HEK293 (cell line): ENCODE results near the gene IP6K3.

Source experiments
- CTCF ChIA-PET: fragments of 350-600 bp; formaldehyde crosslinking; extraction: SDS; loops from one replicate; lab custom pipeline; 2021; ENCODE audit warnings: antibody characterized with exemption; lab: Yijun Ruan, JAX
- POLR2A ChIA-PET: fragments of 300-600 bp; formaldehyde crosslinking; extraction: SDS; loops from one replicate; lab custom pipeline; 2020; ENCODE audit warnings: antibody characterized with exemption, inconsistent platforms; lab: Yijun Ruan, JAX
- H3K27ac ChIP-seq: fragments of 200-500 bp; sonication (Bioruptor generic); 2 replicates; pipeline ENCODE4 v1.5.1; 2014; ENCODE audit warnings: low read depth, low read length, control low read depth, inconsistent platforms; ENCODE audit errors: extremely low read depth
- H3K36me3 ChIP-seq, 2 experiments: fragments of 200-500 bp in 1 of 2; sonication (Bioruptor generic) in 1 of 2; 1 replicate in 1 of 2; 2 replicates in 1 of 2; pipeline ENCODE4 v1.5.1; 2014 to 2017; ENCODE audit warnings: inconsistent platforms in 2 of 2, low read length in 2 of 2; ENCODE audit not compliant: control insufficient read depth in 2 of 2, insufficient read depth in 1 of 2
- H3K4me1 ChIP-seq: fragments of 200-500 bp; sonication (Bioruptor generic); 2 replicates; pipeline ENCODE4 v1.5.1; 2014; ENCODE audit warnings: mild to moderate bottlenecking, low read length, inconsistent platforms; ENCODE audit not compliant: control insufficient read depth, insufficient read depth
- H3K4me3 ChIP-seq: 2 replicates; pipeline ENCODE4 v1.5.1; 2011; ENCODE audit warnings: low read depth, mild to moderate bottlenecking, control low read depth, low read length, moderate library complexity
- H3K9me3 ChIP-seq: fragments of 200-500 bp; sonication (Bioruptor generic); 2 replicates; pipeline ENCODE4 v1.5.1; 2014; ENCODE audit warnings: low read depth, low read length, inconsistent platforms; ENCODE audit not compliant: control insufficient read depth, insufficient read depth
- KLF7 ChIP-seq: fragments of 450-650 bp; formaldehyde crosslinking; IDR thresholded peaks from 2 replicates; pipeline ENCODE4 v1.5.1; 2016; ENCODE audit warnings: missing biosample characterization, missing genetic modification characterization, borderline replicate concordance
- KLF9 ChIP-seq: fragments of 450-650 bp; formaldehyde crosslinking; IDR thresholded peaks from 2 replicates; pipeline ENCODE4 v1.5.1; 2016; ENCODE audit warnings: missing biosample characterization, missing genetic modification characterization, low read depth
- REPIN1 ChIP-seq: fragments of 450-650 bp; formaldehyde crosslinking; IDR thresholded peaks from 2 replicates; pipeline ENCODE4 v1.5.1; 2017; ENCODE audit warnings: missing biosample characterization, missing genetic modification characterization, low read depth
- ZNF221 ChIP-seq: fragments of 450-650 bp; formaldehyde crosslinking; IDR thresholded peaks from 2 replicates; pipeline ENCODE4 v1.5.1; 2017; ENCODE audit warnings: missing biosample characterization, missing genetic modification characterization, borderline replicate concordance
- ZNF223 ChIP-seq: fragments of 450-650 bp; formaldehyde crosslinking; IDR thresholded peaks from 2 replicates; pipeline ENCODE4 v1.5.1; 2016; ENCODE audit warnings: missing biosample characterization, missing genetic modification characterization
- ZNF23 ChIP-seq: fragments of 450-650 bp; formaldehyde crosslinking; IDR thresholded peaks from 2 replicates; pipeline ENCODE4 v1.5.1; 2016; ENCODE audit warnings: missing biosample characterization, missing genetic modification characterization, borderline replicate concordance
- ZNF292 ChIP-seq: fragments of 450-650 bp; formaldehyde crosslinking; IDR thresholded peaks from 2 replicates; pipeline ENCODE4 v1.5.1; 2016; ENCODE audit warnings: low read depth, missing biosample characterization, missing genetic modification characterization, borderline replicate concordance
- ZNF473 ChIP-seq: fragments of 450-650 bp; formaldehyde crosslinking; IDR thresholded peaks from 2 replicates; pipeline ENCODE4 v1.5.1; 2017; ENCODE audit warnings: missing biosample characterization, missing genetic modification characterization
- ZNF561 ChIP-seq: fragments of 450-650 bp; IDR thresholded peaks from 2 replicates; pipeline ENCODE4 v1.5.1; 2018; ENCODE audit warnings: missing biosample characterization, missing genetic modification characterization, borderline replicate concordance
- ZNF610 ChIP-seq: fragments of 450-650 bp; formaldehyde crosslinking; IDR thresholded peaks from 2 replicates; pipeline ENCODE4 v1.5.1; 2016; ENCODE audit warnings: missing biosample characterization, missing genetic modification characterization, borderline replicate concordance
- ZNF626 ChIP-seq: fragments of 450-650 bp; sonication (Bioruptor Pico); formaldehyde crosslinking; IDR thresholded peaks from 2 replicates; pipeline ENCODE4 v1.5.1; 2018; ENCODE audit warnings: missing biosample characterization, missing genetic modification characterization, inconsistent platforms
- ZNF660 ChIP-seq: fragments of 450-650 bp; IDR thresholded peaks from 2 replicates; pipeline ENCODE4 v1.5.1; 2018; ENCODE audit warnings: missing biosample characterization, mild to moderate bottlenecking, missing genetic modification characterization
- ZSCAN30 ChIP-seq: fragments of 450-650 bp; IDR thresholded peaks from 2 replicates; pipeline ENCODE4 v1.5.1; 2018; ENCODE audit warnings: missing biosample characterization, mild to moderate bottlenecking, missing genetic modification characterization, moderate library complexity
- TF ChIP-seq, protein P1 (sequence below): fragments of 450-650 bp; formaldehyde crosslinking; IDR thresholded peaks from 2 replicates; pipeline ENCODE4 v1.5.1; 2017; ENCODE audit warnings: missing biosample characterization, missing genetic modification characterization
- TF ChIP-seq, protein P2 (sequence below): fragments of 450-650 bp; formaldehyde crosslinking; IDR thresholded peaks from 2 replicates; pipeline ENCODE4 v1.5.1; 2016; ENCODE audit warnings: missing biosample characterization, missing genetic modification characterization
- TF ChIP-seq, protein P3 (sequence below): fragments of 450-650 bp; formaldehyde crosslinking; IDR thresholded peaks from 2 replicates; pipeline ENCODE4 v1.5.1; 2016; ENCODE audit warnings: missing biosample characterization, missing genetic modification characterization
- TF ChIP-seq, protein P4 (sequence below): fragments of 450-650 bp; formaldehyde crosslinking; IDR thresholded peaks from 2 replicates; pipeline ENCODE4 v1.5.1; 2016; ENCODE audit warnings: missing biosample characterization, missing genetic modification characterization, low read depth

Gene IP6K3

DNA sequence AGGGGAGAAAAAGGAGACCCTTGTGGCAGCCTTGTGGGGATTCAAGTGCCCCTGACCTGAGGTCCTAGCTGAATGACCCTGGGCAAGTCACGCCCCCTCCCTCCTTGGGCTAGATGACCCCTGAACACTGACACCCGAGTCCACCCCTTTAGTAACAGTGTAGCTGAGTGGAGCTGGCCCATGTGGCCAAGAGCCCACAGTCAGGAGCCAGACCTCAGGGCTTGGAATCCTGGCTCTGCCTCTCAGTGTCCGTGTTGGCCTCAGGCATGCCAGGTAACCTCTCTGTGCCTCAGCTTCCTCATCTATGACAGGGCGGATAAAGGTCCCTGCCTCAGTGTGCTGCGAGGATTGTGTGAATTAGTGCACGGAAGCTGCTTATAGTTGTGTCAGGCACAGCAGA lies 14.3 kb downstream of the IP6K3 start (continued):
- TF ChIP-seq ZNF23: no peak
- TF ChIP-seq ZNF610 (tag by site-specific recombination): no peak
- TF ChIP-seq, protein P1, sequence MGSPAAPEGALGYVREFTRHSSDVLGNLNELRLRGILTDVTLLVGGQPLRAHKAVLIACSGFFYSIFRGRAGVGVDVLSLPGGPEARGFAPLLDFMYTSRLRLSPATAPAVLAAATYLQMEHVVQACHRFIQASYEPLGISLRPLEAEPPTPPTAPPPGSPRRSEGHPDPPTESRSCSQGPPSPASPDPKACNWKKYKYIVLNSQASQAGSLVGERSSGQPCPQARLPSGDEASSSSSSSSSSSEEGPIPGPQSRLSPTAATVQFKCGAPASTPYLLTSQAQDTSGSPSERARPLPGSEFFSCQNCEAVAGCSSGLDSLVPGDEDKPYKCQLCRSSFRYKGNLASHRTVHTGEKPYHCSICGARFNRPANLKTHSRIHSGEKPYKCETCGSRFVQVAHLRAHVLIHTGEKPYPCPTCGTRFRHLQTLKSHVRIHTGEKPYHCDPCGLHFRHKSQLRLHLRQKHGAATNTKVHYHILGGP: no peak
- TF ChIP-seq ZNF473 (tag by site-specific recombination): no peak
- TF ChIP-seq KLF7 (tag by site-specific recombination): no peak
- no peak for TF ChIP-seq ZNF221 (tag by site-specific recombination)
- TF ChIP-seq, protein P2, sequence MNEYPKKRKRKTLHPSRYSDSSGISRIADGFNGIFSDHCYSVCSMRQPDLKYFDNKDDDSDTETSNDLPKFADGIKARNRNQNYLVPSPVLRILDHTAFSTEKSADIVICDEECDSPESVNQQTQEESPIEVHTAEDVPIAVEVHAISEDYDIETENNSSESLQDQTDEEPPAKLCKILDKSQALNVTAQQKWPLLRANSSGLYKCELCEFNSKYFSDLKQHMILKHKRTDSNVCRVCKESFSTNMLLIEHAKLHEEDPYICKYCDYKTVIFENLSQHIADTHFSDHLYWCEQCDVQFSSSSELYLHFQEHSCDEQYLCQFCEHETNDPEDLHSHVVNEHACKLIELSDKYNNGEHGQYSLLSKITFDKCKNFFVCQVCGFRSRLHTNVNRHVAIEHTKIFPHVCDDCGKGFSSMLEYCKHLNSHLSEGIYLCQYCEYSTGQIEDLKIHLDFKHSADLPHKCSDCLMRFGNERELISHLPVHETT (tag by site-specific recombination): no peak
- no peak for TF ChIP-seq ZNF223 (tag by site-specific recombination)
- TF ChIP-seq REPIN1 (tag by site-specific recombination): no peak

DNA sequence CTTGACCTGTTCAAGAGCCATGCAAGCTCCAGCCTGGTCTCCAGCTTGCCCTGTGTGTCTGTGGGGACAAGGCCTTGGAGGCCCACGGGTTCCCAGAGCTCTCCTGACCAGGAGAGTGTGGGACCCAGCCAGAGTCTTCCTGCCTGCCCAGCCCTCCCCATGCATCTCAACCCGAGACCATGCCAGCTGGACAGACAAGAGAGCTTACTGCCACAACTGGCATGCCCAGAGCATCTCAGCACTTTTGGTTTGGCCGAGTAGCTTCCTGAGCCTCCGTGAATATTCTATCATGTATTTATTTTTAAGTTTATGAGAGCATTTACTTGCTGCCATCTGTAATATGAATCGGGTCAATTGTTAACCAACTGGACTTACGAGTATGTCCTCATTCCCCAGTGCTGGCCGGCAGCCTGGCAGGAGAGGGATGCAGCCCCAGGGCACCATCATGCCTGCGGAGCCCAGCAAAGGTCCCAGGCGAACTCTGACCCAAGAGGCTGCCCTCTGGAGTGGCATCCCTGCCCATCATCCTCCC lies 14.9 kb downstream of the IP6K3 start:
- Histone ChIP-seq H3K9me3 (no peaks in the 10 kb centered on the region), H3K36me3 (no peaks in the 10 kb centered on the region), H3K4me1 (no peaks in the 10 kb centered on the region), H3K27ac (no peak overlapping the region), H3K4me3 (no peak overlapping the region)
- ChIA-PET CTCF (interaction anchor here (0.7 to 4.2 kb wide), 7 partner anchors 12 to 48 kb away, joined by 3 to 27 read pairs (median 4); no protein-coding TSS in a partner anchor), POLR2A (interaction anchor here (1.2 kb wide), 1 partner anchor 20 kb away, joined by 5 read pairs; the partner anchor contains the start of gene UQCC2)
- TF ChIP-seq, protein P3, sequence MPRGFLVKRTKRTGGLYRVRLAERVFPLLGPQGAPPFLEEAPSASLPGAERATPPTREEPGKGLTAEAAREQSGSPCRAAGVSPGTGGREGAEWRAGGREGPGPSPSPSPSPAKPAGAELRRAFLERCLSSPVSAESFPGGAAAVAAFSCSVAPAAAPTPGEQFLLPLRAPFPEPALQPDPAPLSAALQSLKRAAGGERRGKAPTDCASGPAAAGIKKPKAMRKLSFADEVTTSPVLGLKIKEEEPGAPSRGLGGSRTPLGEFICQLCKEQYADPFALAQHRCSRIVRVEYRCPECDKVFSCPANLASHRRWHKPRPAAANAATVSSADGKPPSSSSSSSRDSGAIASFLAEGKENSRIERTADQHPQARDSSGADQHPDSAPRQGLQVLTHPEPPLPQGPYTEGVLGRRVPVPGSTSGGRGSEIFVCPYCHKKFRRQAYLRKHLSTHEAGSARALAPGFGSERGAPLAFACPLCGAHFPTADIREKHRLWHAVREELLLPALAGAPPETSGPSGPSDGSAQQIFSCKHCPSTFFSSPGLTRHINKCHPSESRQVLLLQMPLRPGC (tag by site-specific recombination): no peak

DNA sequence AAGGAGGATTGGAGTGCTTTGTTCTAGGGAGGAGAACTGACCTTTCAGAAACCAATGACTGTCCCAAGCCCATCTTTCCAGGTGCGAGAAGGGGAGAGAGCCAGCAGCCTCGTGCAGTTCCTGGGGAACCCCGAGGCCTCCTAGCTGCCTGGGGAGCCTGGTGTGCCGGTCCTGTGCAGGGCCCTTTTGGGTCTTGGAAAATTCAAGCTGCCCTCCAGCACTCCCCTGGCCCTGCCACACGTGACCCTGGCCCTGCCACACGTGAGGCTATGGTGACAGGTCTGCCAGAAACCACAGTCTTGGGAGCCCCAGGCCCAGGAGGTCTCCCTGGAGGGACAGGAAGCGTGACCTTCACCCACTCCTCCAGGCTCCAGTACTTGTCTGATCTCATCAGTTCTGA lies 15.7 kb downstream of the IP6K3 start:
- TF ChIP-seq KLF7 (tag by site-specific recombination): no peak
- TF ChIP-seq ZNF561: no peak
- no peak for TF ChIP-seq ZNF626 (tag by site-specific recombination)
- TF ChIP-seq KLF9: no peak
- TF ChIP-seq, protein P4, sequence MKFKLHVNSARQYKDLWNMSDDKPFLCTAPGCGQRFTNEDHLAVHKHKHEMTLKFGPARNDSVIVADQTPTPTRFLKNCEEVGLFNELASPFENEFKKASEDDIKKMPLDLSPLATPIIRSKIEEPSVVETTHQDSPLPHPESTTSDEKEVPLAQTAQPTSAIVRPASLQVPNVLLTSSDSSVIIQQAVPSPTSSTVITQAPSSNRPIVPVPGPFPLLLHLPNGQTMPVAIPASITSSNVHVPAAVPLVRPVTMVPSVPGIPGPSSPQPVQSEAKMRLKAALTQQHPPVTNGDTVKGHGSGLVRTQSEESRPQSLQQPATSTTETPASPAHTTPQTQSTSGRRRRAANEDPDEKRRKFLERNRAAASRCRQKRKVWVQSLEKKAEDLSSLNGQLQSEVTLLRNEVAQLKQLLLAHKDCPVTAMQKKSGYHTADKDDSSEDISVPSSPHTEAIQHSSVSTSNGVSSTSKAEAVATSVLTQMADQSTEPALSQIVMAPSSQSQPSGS (tag by site-specific recombination): no peak
- TF ChIP-seq ZNF292 (tag by site-specific recombination): no peak
- TF ChIP-seq ZSCAN30: no peak
- no peak for TF ChIP-seq ZNF660 (tag by site-specific recombination)
- H3K4me3 ChIP-seq: no peak overlapping the region
- ChIA-PET CTCF (interaction anchor here (0.7 to 4.2 kb wide), 5 partner anchors 13 to 49 kb away, joined by 3 to 27 read pairs (median 6); no protein-coding TSS in a partner anchor), POLR2A (interaction anchor here (1.2 kb wide), 1 partner anchor 20 kb away, joined by 5 read pairs; the partner anchor contains the start of gene UQCC2)
- no peaks in the 10 kb centered on the region for H3K4me1 ChIP-seq
- no peaks in the 10 kb centered on the region for H3K9me3 ChIP-seq
- no peak overlapping the region for H3K27ac ChIP-seq
- no peaks in the 10 kb centered on the region for H3K36me3 ChIP-seq
